HepG2 (cell line): Measurements from ENCODE around the gene WDR70. TPM values are rescaled to one million over a fixed set of nuclear protein-coding genes. Genes with fewer than 3 reads are reported as not detected.

Experiments
- ATAC-seq: fragments of 200-7000 bp; cut with Tn5 transposase; 3 replicates; pipeline ENCODE4 v1.9.1; 2020; ENCODE audit warnings: mild to moderate bottlenecking, moderate library complexity
- BruUV-seq: library from RNA; stranded (reverse); fragments of 400-500 nt; replicated peaks from 2 replicates; lab custom pipeline; 2021; lab: Mats Ljungman, UMichigan
- CTCF ChIA-PET: fragments of 300-600 bp; formaldehyde crosslinking; extraction: SDS; loops from one replicate; lab custom pipeline; 2021; ENCODE audit warnings: low total read pairs, inconsistent platforms, low intra/inter-chr PET ratio; lab: Yijun Ruan, JAX
- POLR2A ChIA-PET: fragments of 350-600 bp; sonication (Branson Sonifier 250); formaldehyde crosslinking; loops from one replicate; lab custom pipeline; 2020; ENCODE audit warnings: antibody characterized with exemption, inconsistent platforms; lab: Yijun Ruan, JAX
- DNase-seq: peaks from one replicate; pipeline ENCODE4 v3.0.0-alpha.2; 2015; ENCODE audit warnings: low spot score
- FAIRE-seq: peaks from 3 replicates; lab custom pipeline; 2011; peaks lifted over from hg19 to GRCh38; lab: Jason Lieb, UNC
- H2AFZ ChIP-seq: one replicate; pipeline ENCODE4 v1.6.1; 2011; ENCODE audit warnings: low read length, inconsistent platforms
- H3K27ac ChIP-seq: fragments of 300-600 bp; 3 replicates; pipeline ENCODE4 v1.8.0; 2011; ENCODE audit warnings: mixed run types, mild to moderate bottlenecking, mixed read lengths, low read length, inconsistent platforms; ENCODE audit not compliant: insufficient read depth; ENCODE audit errors: extremely low read length
- H3K27me3 ChIP-seq, 2 experiments: fragments of 200-600 bp in 1 of 2; 2 replicates in 1 of 2; 3 replicates in 1 of 2; pipeline versions ENCODE4 v1.6.0 to v1.8.0; 2011; ENCODE audit warnings: low read length in 2 of 2, mild to moderate bottlenecking in 2 of 2, moderate library complexity in 2 of 2, inconsistent platforms in 1 of 2; ENCODE audit not compliant: insufficient read depth in 2 of 2, control insufficient read depth in 1 of 2
- H3K36me3 ChIP-seq, 2 experiments: fragments of 200-600 bp in 1 of 2; replicated peaks in 1 of 2; 2 replicates in 1 of 2; 3 replicates in 1 of 2; pipeline versions ENCODE4 v1.5.1 to v1.8.0; 2011; ENCODE audit warnings: low read length in 2 of 2, inconsistent platforms in 1 of 2; ENCODE audit not compliant: insufficient read depth in 2 of 2, control insufficient read depth in 1 of 2
- H3K4me1 ChIP-seq: 2 replicates; pipeline ENCODE4 v1.5.1; 2012; ENCODE audit warnings: low read length, inconsistent platforms; ENCODE audit not compliant: insufficient read depth
- H3K4me2 ChIP-seq: 2 replicates; pipeline ENCODE4 v1.6.0; 2011; ENCODE audit warnings: low read depth, low read length, inconsistent platforms
- H3K4me3 ChIP-seq, 3 experiments: fragments of 200-600 bp in 1 of 3; sonication (generic), shearing (Covaris generic) in 1 of 3; replicated peaks in 1 of 3; 2 replicates each; pipeline ENCODE4 v1.5.1; 2011 to 2016; ENCODE audit warnings: low read length in 3 of 3, inconsistent platforms in 2 of 3, low read depth in 2 of 3, mild to moderate bottlenecking in 2 of 3, control low read depth in 1 of 3, mixed read lengths in 1 of 3; ENCODE audit not compliant: insufficient read depth in 1 of 3
- H3K79me2 ChIP-seq: one replicate; pipeline ENCODE4 v1.6.1; 2011; ENCODE audit warnings: low read length, inconsistent platforms; ENCODE audit not compliant: insufficient read depth
- H3K9ac ChIP-seq: 2 replicates; pipeline ENCODE4 v1.6.0; 2011; ENCODE audit warnings: mild to moderate bottlenecking, low read depth, low read length, inconsistent platforms; ENCODE audit not compliant: insufficient read depth
- H3K9me3 ChIP-seq: 2 replicates; pipeline ENCODE4 v1.5.1; 2012; ENCODE audit warnings: mild to moderate bottlenecking, low read length
- H4K20me1 ChIP-seq: 2 replicates; pipeline ENCODE4 v1.6.0; 2011; ENCODE audit warnings: inconsistent platforms, mild to moderate bottlenecking, low read length, moderate library complexity; ENCODE audit not compliant: insufficient read depth
- AHR ChIP-seq: IDR thresholded peaks from 2 replicates; pipeline ENCODE4 v1.6.1; 2018; ENCODE audit warnings: missing genetic modification reagents, missing compliant biosample characterization
- CAMTA2 ChIP-seq: sonication (generic); formaldehyde crosslinking; IDR thresholded peaks from 2 replicates; pipeline ENCODE4 v1.4.0; 2020; ENCODE audit warnings: mild to moderate bottlenecking, missing genetic modification reagents, borderline replicate concordance
- FOXM1 ChIP-seq: sonication (generic); formaldehyde crosslinking; IDR thresholded peaks from 2 replicates; pipeline ENCODE4 v1.5.0; 2020; ENCODE audit warnings: missing genetic modification reagents
- FOXP4 ChIP-seq: sonication (generic); formaldehyde crosslinking; IDR thresholded peaks from 2 replicates; pipeline ENCODE4 v1.4.0; 2020; ENCODE audit warnings: missing genetic modification reagents
- LBX2 ChIP-seq: sonication (generic); formaldehyde crosslinking; IDR thresholded peaks from 2 replicates; pipeline ENCODE4 v1.5.0; 2020; ENCODE audit warnings: missing genetic modification reagents, mild to moderate bottlenecking, borderline replicate concordance
- POGZ ChIP-seq: sonication (generic); formaldehyde crosslinking; IDR thresholded peaks from 2 replicates; pipeline ENCODE4 v1.4.0; 2020; ENCODE audit warnings: mild to moderate bottlenecking, missing genetic modification reagents
- PRPF4 ChIP-seq: fragments of 200-400 bp; formaldehyde crosslinking; IDR thresholded peaks from 2 replicates; pipeline ENCODE4 v1.6.1; 2016; ENCODE audit warnings: low read length, low read depth; ENCODE audit not compliant: poor library complexity, severe bottlenecking
- YY1 ChIP-seq: IDR thresholded peaks from 2 replicates; pipeline ENCODE4 v1.6.1; 2011; ENCODE audit warnings: low read length, low read depth, moderate library complexity, mild to moderate bottlenecking; ENCODE audit not compliant: insufficient read depth, insufficient replicate concordance
- ZC3H13 ChIP-seq: sonication (generic); formaldehyde crosslinking; IDR thresholded peaks from 2 replicates; pipeline ENCODE4 v1.8.1; 2023; ENCODE audit warnings: mild to moderate bottlenecking, missing genetic modification reagents, moderate library complexity
- ZNF12 ChIP-seq: sonication (generic); formaldehyde crosslinking; IDR thresholded peaks from 2 replicates; pipeline ENCODE4 v1.5.0; 2020; ENCODE audit warnings: missing genetic modification reagents
- ZNF232 ChIP-seq: sonication (generic); formaldehyde crosslinking; IDR thresholded peaks from 2 replicates; pipeline ENCODE4 v1.4.0; 2020; ENCODE audit warnings: missing genetic modification reagents, borderline replicate concordance
- ZNF263 ChIP-seq: sonication (generic); formaldehyde crosslinking; IDR thresholded peaks from 2 replicates; pipeline ENCODE4 v1.4.0; 2020; ENCODE audit warnings: missing genetic modification reagents
- ZNF44 ChIP-seq: sonication (generic); formaldehyde crosslinking; IDR thresholded peaks from 2 replicates; pipeline ENCODE4 v1.5.1; 2020; ENCODE audit warnings: mild to moderate bottlenecking, missing genetic modification reagents
- ZNF460 ChIP-seq: sonication (generic); formaldehyde crosslinking; IDR thresholded peaks from 2 replicates; pipeline ENCODE4 v1.5.1; 2020; ENCODE audit warnings: missing genetic modification reagents, mild to moderate bottlenecking, borderline replicate concordance
- ZNF552 ChIP-seq: sonication (generic); formaldehyde crosslinking; IDR thresholded peaks from 2 replicates; pipeline ENCODE4 v1.9.0; 2022; ENCODE audit warnings: missing genetic modification reagents, mild to moderate bottlenecking, borderline replicate concordance
- ZSCAN5A ChIP-seq: sonication (generic); formaldehyde crosslinking; IDR thresholded peaks from 2 replicates; pipeline ENCODE4 v1.8.0; 2022; ENCODE audit warnings: mild to moderate bottlenecking, missing genetic modification reagents, borderline replicate concordance
- WGBS: methylation state at CpG from one replicate; pipeline ENCODE4 v1.1.6; 2017; ENCODE audit warnings: low lambda C conversion rate; 5-methylcytosine and 5-hydroxymethylcytosine counted together
- in situ Hi-C: cut with HindIII; loops from 2 replicates; pipeline ENCODE4 v1.10.0; 2017; ENCODE audit warnings: low pct_unique_long_range_greater_than_20kb; ENCODE audit not compliant: extremely low pct_ligation_motif_present
- intact Hi-C: fragments of 100-400 bp; cut with micrococcal nuclease; formaldehyde crosslinking; loops from one replicate; pipeline ENCODE4 v1.10.0; 2022; ENCODE audit not compliant: unreplicated experiment
- polyA plus RNA-seq, 8 experiments: library from polyadenylated mRNA; depleted of rRNA in 3 of 8; stranded (reverse) in 7 of 8; unstranded in 1 of 8; fragments of >200 nt; fragmentation: Illumina TruSeq in 4 of 8; extraction: Trizol in 4 of 8; gene quantifications; 2 replicates each; pipeline versions ENCODE4 v1.2.1 to v1.2.3, GENCODE V29; 2011 to 2016; ENCODE audit warnings: low read depth in 4 of 8, missing spikeins in 1 of 8, mixed read lengths in 1 of 8; ENCODE audit not compliant: insufficient read depth in 1 of 8
- total RNA-seq, 5 experiments: library from RNA; depleted of rRNA; stranded (reverse); fragments of >200 nt; fragmentation: Illumina TruSeq; extraction: Trizol; gene quantifications; 2 replicates each; pipeline ENCODE4 v1.2.3, GENCODE V29; 2016; ENCODE audit warnings: low read depth in 1 of 5

Gene WDR70
- total and polyA plus RNA-seq, 2 of the 13 experiments (the other 11 are each of a cell fraction or from before 2014, with no cell fraction given), result 14.6 to 30.6 TPM

- CTCF ChIA-PET, result no interaction called here
These were observed 282.3 kb downstream of the WDR70 start for GRCh38 chr5:37661227-37661920.

More at GRCh38 chr5:37661227-37661920, 282.3 kb downstream of the WDR70 start:
- Histone ChIP-seq H3K27ac (no peak overlapping the region), H3K4me3 (no peak overlapping the region), H3K9me3 (no peaks in the 10 kb centered on the region), H3K9ac (no peak overlapping the region), H3K36me3 (0 out of 5 replicates have a peak, but pooled peaks cover 0 to 1% of the 10 kb centered on the region in 2 experiments), H3K4me2 (no peak overlapping the region), H2AFZ (no peak overlapping the region), H3K4me1 (peaks cover 39% of the 10 kb centered on the region), H3K79me2 (no peaks in the 10 kb centered on the region), H4K20me1 (no peaks in the 10 kb centered on the region), H3K27me3 (no peaks in the 10 kb centered on the region)
- in situ Hi-C loops (no loop called here), intact Hi-C loops (loop anchor here (5.0 kb wide), 1 partner anchor 56 kb away; no protein-coding TSS in a partner anchor)
- POLR2A ChIA-PET, result no interaction called here
- ATAC-seq (no peak), FAIRE-seq (no peak), DNase-seq (no peak)
- BruUV-seq, result no TSS peak
- TF ChIP-seq FOXP4 (CRISPR knock-in tag) (no peak), ZNF232 (no peak), ZSCAN5A (CRISPR knock-in tag) (no peak), ZNF263 (CRISPR knock-in tag) (no peak), ZNF552 (no peak), CAMTA2 (no peak), ZNF12 (CRISPR knock-in tag) (no peak), ZNF460 (CRISPR knock-in tag) (no peak), FOXM1 (CRISPR knock-in tag) (no peak), ZC3H13 (CRISPR knock-in tag) (no peak), AHR (CRISPR knock-in tag) (no peak), ZNF44 (no peak), POGZ (CRISPR knock-in tag) (no peak), YY1 (no peak), PRPF4 (no peak), LBX2 (CRISPR knock-in tag) (no peak)
- 95% methylated on average over 5 of the region's 5 CpGs for WGBS
